Measurements from ENCODE around the gene MGAT3.

DNA sequence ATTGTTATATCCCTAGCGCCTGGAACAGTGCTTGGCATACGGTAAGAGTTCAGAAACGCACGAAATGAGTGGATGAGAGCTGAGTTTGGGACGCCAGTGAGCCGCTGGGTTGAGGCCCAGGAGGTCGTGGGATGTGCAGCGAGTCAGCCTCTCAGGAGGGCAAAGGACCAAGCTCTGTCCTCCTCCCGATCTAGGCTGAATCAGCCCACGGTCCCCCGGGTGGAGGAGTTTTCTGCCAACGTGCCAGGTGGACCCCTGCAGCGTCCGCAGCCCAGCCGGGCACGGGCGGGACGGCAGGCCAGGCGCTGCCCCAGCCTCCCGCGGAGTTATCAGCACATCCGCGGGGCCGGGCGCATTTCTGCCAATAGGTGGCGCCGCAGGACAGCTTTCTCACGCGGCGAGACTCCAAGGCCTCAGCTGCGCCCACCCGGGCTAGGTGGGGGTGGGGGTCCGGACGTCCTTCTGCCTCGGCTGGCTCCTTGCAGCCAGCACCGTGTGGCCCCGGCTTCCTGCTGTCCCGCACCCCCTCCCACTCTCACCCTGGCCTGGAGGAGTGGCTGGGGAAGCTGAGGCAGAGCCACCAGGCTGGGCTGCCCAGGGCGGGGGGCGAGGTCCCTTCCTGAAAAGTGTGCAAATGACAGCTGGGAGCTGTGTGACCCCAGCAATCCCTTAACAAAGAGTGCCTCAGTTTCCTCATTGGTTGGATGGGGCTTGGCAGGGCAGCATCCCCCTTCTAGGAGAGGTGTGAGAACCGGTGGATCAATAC, 78.0 kb downstream of the MGAT3 start:
- TF ChIP-seq KLF7 (tag by site-specific recombination; IDR thresholded peaks at IDR 0.05; ENCODE audit: borderline replicate concordance) (no peak), ZNF324 (tag by site-specific recombination; IDR thresholded peaks at IDR 0.05) (peak; percentile 89), GLIS1 (tag by site-specific recombination; IDR thresholded peaks at IDR 0.05) (peak; percentile 100), ZNF174 (tag by site-specific recombination; IDR thresholded peaks at IDR 0.05) (no peak), ZNF311 (tag by site-specific recombination; IDR thresholded peaks at IDR 0.05; ENCODE audit: borderline replicate concordance) (no peak), ZNF510 (tag by site-specific recombination; IDR thresholded peaks at IDR 0.05; ENCODE audit: insufficient replicate concordance) (no peak), ZNF629 (tag by site-specific recombination; IDR thresholded peaks at IDR 0.05) (no peak; the same call in 1 of the 2 replicates), ZNF513 (tag by site-specific recombination; IDR thresholded peaks at IDR 0.05) (no peak)
